Right lobe of liver (tissue), 6 donors: ENCODE data around the gene TNIK. TPM values are rescaled to one million over a fixed set of nuclear protein-coding genes. Genes with fewer than 3 reads are reported as not detected.

Experiments used
- ATAC-seq, 4 donors: fragments of 200-7000 bp; cut with Tn5 transposase; one replicate each; pipeline ENCODE4 v1.9.1; 2020; ENCODE audit warnings: mild to moderate bottlenecking in 4 of 4, moderate library complexity in 4 of 4
- DNase-seq, 3 donors: peaks; one replicate each; pipeline ENCODE4 v3.0.0-alpha.2; 2020
- H3K27ac ChIP-seq, 3 donors: fragments of 200-600 bp; one replicate each; pipeline ENCODE4 v1.8.0; 2022
- H3K27me3 ChIP-seq, 2 donors: fragments of 200-600 bp; one replicate each; pipeline ENCODE4 v1.8.0; 2022
- H3K36me3 ChIP-seq, 4 donors: fragments of 200-600 bp; sonication (generic) in 1 of 4; one replicate each; pipeline versions ENCODE4 v1.5.1 to v1.8.0; 2017 to 2022; ENCODE audit warnings: control low read depth in 1 of 4
- H3K4me1 ChIP-seq, 4 donors: fragments of 200-600 bp; sonication (generic) in 1 of 4; one replicate each; pipeline versions ENCODE4 v1.5.1 to v1.8.0; 2017 to 2022; ENCODE audit warnings: control low read depth in 1 of 4
- H3K4me3 ChIP-seq, 3 donors: fragments of 200-600 bp; one replicate each; pipeline ENCODE4 v1.8.0; 2022
- H3K9me3 ChIP-seq, 4 donors: fragments of 200-600 bp; sonication (generic) in 1 of 4; one replicate each; pipeline versions ENCODE4 v1.5.1 to v1.8.0; 2017 to 2022; ENCODE audit warnings: control low read depth in 1 of 4
- POLR2A ChIP-seq: fragments of 450-650 bp; IDR thresholded peaks from one replicate; pipeline ENCODE4 v1.6.1; 2017; ENCODE audit warnings: antibody characterized with exemption, mild to moderate bottlenecking
- WGBS: methylation state at CpG from one replicate; pipeline ENCODE4 v1.1.6; 2018; ENCODE audit warnings: low coverage, low lambda C conversion rate; ENCODE audit not compliant: insufficient coverage; ENCODE audit errors: missing lambda C conversion rate; 5-methylcytosine and 5-hydroxymethylcytosine counted together
- intact Hi-C, 2 donors: fragments of 100-400 bp; cut with DNase I; formaldehyde crosslinking; loops; one replicate each; pipeline versions ENCODE4 v1.11.2 to v1.14.1; 2022
- total RNA-seq, 6 experiments: library from RNA; depleted of rRNA in 2 of 6; stranded (reverse); fragments of >200 nt in 2 of 6; fragmentation: NEBNext Ultra II Directional in 3 of 6; extraction: Animal tissue kit (Norgen Biotek cat#: 25700) in 3 of 6; gene quantifications; one replicate each; pipeline versions ENCODE4 v1.1.0 to v1.2.4, GENCODE V29; 2016 to 2023
- TF ChIP-seq, protein P1 (sequence below), 4 donors: fragments of 200-600 bp in 3 of 4; fragments of 450-650 bp in 1 of 4; IDR thresholded peaks; one replicate each; pipeline versions ENCODE4 v1.5.1 to v1.8.0; 2016 to 2022; ENCODE audit warnings: antibody characterized with exemption in 4 of 4, mild to moderate bottlenecking in 2 of 4
- donor health status: DM: no; HTN: yes; CAD: no.
- donor health status: DM: no; HTN: no; CAD: no.
- donor health status: DM: no; HTN: no; CAD: no.
- donor health status: DM: no; HTN: yes; CAD: no.
- donor health status: DM: no; HTN: yes; CAD: no.

The TNIK gene
- total RNA-seq, 6 experiments from 2014 or later = 5.2 to 8.0 (median 6.8) TPM

DNA sequence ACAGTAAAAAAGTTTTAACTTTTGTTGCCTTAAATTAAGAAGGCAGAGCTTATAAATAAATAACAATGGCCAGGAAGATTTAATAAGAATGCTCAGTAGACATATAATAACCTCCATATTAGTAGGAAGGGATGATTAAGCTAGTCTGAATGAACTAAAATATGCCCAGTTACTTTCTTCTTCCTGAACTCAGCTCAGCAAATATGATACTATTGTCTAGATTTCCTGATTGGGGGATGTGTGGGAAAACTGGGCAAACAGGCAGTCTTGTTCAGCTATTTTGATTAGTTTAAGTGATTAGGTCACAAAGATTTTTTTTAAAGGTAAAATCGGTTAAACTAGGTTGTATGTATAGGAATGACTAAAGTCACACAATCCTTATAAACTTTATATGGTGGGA, 266.5 kb downstream of the TNIK start:
- no peak overlapping the region for H3K27ac ChIP-seq
- WGBS = 73% methylated on average over 1 of the region's 1 CpG
- DNase-seq = no peak
- no peaks in the 10 kb centered on the region for H3K27me3 ChIP-seq
- no peak overlapping the region for H3K4me3 ChIP-seq
- no peaks in the 10 kb centered on the region for H3K36me3 ChIP-seq
- no peak for TF ChIP-seq POLR2A
- TF ChIP-seq, protein P1, sequence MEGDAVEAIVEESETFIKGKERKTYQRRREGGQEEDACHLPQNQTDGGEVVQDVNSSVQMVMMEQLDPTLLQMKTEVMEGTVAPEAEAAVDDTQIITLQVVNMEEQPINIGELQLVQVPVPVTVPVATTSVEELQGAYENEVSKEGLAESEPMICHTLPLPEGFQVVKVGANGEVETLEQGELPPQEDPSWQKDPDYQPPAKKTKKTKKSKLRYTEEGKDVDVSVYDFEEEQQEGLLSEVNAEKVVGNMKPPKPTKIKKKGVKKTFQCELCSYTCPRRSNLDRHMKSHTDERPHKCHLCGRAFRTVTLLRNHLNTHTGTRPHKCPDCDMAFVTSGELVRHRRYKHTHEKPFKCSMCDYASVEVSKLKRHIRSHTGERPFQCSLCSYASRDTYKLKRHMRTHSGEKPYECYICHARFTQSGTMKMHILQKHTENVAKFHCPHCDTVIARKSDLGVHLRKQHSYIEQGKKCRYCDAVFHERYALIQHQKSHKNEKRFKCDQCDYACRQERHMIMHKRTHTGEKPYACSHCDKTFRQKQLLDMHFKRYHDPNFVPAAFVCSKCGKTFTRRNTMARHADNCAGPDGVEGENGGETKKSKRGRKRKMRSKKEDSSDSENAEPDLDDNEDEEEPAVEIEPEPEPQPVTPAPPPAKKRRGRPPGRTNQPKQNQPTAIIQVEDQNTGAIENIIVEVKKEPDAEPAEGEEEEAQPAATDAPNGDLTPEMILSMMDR (IDR thresholded peaks at IDR 0.05) = no peak
- ATAC-seq = no peak
- peaks cover 0 to 3% (median 0%) of the 10 kb centered on the region in 4 donors for H3K4me1 ChIP-seq
- H3K9me3 ChIP-seq = no peaks in the 10 kb centered on the region
- intact Hi-C loops = loop anchor here in 1 of 2 donors (5.0 kb wide), 1 partner anchor 369 kb away; no protein-coding TSS in a partner anchor

DNA sequence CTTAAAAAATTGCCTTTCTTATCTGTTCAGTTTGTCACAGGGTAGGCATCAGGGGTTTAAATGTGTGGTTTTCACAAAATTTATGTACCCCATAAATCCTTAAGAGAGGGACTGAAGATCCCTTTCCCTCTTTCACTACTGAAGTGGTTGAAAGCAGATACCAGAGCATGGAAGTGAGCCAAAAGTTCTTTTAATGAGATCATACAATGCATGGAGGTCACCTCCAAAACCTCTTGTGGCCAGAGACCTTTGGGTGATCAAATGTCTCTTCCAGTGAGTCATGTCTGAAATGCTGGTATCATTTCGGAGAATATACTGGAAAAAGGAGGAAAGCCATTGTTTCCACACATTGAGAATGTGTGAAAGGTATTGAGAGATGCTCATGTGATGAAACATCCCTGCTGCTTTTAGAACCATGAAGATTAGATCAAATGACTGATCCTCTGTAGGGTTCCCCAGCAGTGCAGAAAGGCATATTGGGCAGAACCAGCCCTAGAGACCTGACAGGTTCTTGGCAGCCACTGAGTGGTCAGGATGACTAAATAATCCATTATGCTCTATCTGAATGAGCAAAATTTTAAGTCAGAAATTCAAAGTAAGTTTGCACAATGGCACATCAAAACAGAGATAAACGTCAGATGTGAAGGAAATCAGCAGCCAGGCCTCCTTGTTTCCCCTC, 267.9 kb downstream of the TNIK start:
- TF ChIP-seq, protein P1 (IDR thresholded peaks at IDR 0.05) = no peak
- no peak for TF ChIP-seq POLR2A
- Histone ChIP-seq H3K27me3 (no peaks in the 10 kb centered on the region), H3K27ac (no peak overlapping the region), H3K36me3 (no peaks in the 10 kb centered on the region), H3K4me3 (no peak overlapping the region), H3K4me1 (peaks cover 0 to 10% (median under 1%) of the 10 kb centered on the region in 4 donors), H3K9me3 (no peaks in the 10 kb centered on the region)
- WGBS = 73% methylated on average over 2 of the region's 2 CpGs
- no peak for DNase-seq
- intact Hi-C loops = loop anchor here in 1 of 2 donors (5.0 kb wide), 1 partner anchor 370 kb away; no protein-coding TSS in a partner anchor
- ATAC-seq = no peak

DNA sequence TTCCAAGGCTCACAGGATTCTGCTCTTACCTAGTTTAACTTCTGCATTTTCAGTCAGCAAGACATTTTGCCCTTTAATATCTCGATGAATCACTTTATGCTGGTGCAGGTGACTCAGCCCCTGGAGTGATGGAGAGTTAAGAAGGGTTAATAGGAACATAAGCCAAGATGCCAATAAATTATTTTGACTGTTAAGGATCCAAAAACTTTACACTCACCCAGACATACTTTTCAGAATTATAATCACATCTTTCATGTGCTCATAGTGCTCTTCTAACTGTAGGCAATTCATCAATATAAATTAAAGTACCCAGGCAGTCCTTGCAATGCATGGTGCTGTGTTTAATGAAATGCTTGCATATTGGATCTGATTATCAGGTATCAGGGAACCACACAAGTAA, 269.5 kb downstream of the TNIK start:
- H3K27me3 ChIP-seq = no peaks in the 10 kb centered on the region
- H3K4me1 ChIP-seq = peaks cover 0 to 11% (median 2%) of the 10 kb centered on the region in 4 donors
- DNase-seq (no peak), ATAC-seq (no peak)
- 68% methylated on average over 1 of the region's 1 CpG for WGBS
- TF ChIP-seq, protein P1 (IDR thresholded peaks at IDR 0.05) = no peak
- TF ChIP-seq POLR2A = no peak
- H3K27ac ChIP-seq = no peak overlapping the region
- H3K9me3 ChIP-seq = no peaks in the 10 kb centered on the region
- H3K4me3 ChIP-seq = no peak overlapping the region
- intact Hi-C loops = loop anchor here in 1 of 2 donors (5.0 kb wide), 1 partner anchor 372 kb away; no protein-coding TSS in a partner anchor
- no peaks in the 10 kb centered on the region for H3K36me3 ChIP-seq

DNA sequence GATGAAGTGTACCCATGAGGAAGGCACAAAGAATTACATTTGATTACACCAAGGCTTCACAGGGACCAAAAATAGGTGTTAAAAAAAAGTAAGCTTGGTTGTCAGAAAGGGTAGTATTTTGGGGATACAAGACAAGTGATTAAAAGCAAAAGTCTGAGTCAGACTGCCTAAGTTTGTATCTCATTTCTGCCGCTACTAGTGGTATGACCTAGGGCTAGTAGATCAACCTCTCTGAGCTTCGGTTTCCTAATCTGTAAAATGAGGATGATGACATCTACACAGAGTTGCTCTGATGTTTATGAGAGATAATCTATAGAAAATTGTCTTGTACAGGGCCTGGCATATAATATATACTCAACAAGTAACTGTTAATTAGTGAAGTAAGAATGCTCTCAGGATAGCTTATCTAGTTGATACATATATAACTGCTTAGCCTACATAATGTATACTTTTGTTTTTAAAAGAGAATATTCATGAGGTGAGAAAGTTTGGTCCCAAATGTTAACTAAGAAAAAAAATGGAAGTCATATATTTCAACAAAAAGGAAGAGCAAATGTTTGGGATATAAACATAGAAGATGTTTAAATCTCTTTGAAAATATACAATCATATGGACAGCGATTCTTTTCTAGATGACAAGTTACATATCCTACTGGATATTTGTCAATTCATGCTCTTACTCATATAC, 270.7 kb downstream of the TNIK start:
- Histone ChIP-seq H3K4me1 (peaks cover 0 to 11% (median 2%) of the 10 kb centered on the region in 4 donors), H3K27ac (no peak overlapping the region), H3K27me3 (no peaks in the 10 kb centered on the region), H3K4me3 (no peak overlapping the region), H3K9me3 (no peaks in the 10 kb centered on the region), H3K36me3 (no peaks in the 10 kb centered on the region)
- no peak for ATAC-seq
- TF ChIP-seq POLR2A = no peak
- TF ChIP-seq, protein P1 (IDR thresholded peaks at IDR 0.05) = no peak
- WGBS = 83% methylated on average over 3 of the region's 3 CpGs
- DNase-seq = no peak
- intact Hi-C loops = loop anchor here in 1 of 2 donors (5.0 kb wide), 1 partner anchor 373 kb away; no protein-coding TSS in a partner anchor
